Activated B cell treated with CpG ODN at 0.5 μM for 24 hours (primary cell): ENCODE measurements around the gene CFAP210. TPM values are rescaled to one million over a fixed set of nuclear protein-coding genes. Genes with fewer than 3 reads are reported as not detected.

Source experiments
- ATAC-seq: fragments of 200-7000 bp; cut with Tn5 transposase; one replicate; pipeline ENCODE4 v1.10.0; 2021; ENCODE audit warnings: low read depth, mild to moderate bottlenecking, moderate library complexity
- CTCF ChIA-PET: fragments of 350-600 bp; sonication (Branson Sonifier 250); formaldehyde crosslinking; loops from one replicate; lab custom pipeline; 2021; ENCODE audit warnings: antibody characterized with exemption; lab: Charles Lee
- POLR2A ChIA-PET: fragments of 350-600 bp; sonication (Branson Sonifier 250); formaldehyde crosslinking; loops from one replicate; lab custom pipeline; 2021; ENCODE audit warnings: antibody characterized with exemption; lab: Charles Lee
- DNase-seq: peaks from one replicate; pipeline ENCODE4 v3.0.0; 2022
- H3K27ac Mint-ChIP-seq: one replicate; pipeline ENCODE4 v1.8.0; 2020; ENCODE audit warnings: mixed read lengths
- H3K27me3 Mint-ChIP-seq: one replicate; pipeline ENCODE4 v1.8.0; 2021; ENCODE audit warnings: mixed read lengths
- H3K36me3 Mint-ChIP-seq: one replicate; pipeline ENCODE4 v1.8.0; 2021; ENCODE audit warnings: low read depth, mixed read lengths
- H3K4me1 Mint-ChIP-seq: one replicate; pipeline ENCODE4 v1.8.0; 2021; ENCODE audit warnings: mixed read lengths
- H3K4me3 Mint-ChIP-seq: one replicate; pipeline ENCODE4 v1.8.0; 2020; ENCODE audit warnings: mild to moderate bottlenecking, mixed read lengths
- H3K9me3 Mint-ChIP-seq: one replicate; pipeline ENCODE4 v1.8.0; 2020; ENCODE audit warnings: mixed read lengths
- intact Hi-C: fragments of 100-400 bp; cut with micrococcal nuclease; formaldehyde crosslinking; loops from one replicate; pipeline ENCODE4 v1.15.1; 2024
- total RNA-seq: library from RNA; stranded (reverse); gene quantifications from 2 replicates; pipeline ENCODE4 v1.2.3, GENCODE V29; 2022
- TF ChIP-seq, protein P1 (sequence below): fragments of 200-600 bp; IDR thresholded peaks from one replicate; pipeline ENCODE4 v1.8.0; 2022; ENCODE audit warnings: antibody characterized with exemption, mild to moderate bottlenecking

Gene CFAP210
- total RNA-seq, 1 donor from 2014 or later, result not detected

DNA sequence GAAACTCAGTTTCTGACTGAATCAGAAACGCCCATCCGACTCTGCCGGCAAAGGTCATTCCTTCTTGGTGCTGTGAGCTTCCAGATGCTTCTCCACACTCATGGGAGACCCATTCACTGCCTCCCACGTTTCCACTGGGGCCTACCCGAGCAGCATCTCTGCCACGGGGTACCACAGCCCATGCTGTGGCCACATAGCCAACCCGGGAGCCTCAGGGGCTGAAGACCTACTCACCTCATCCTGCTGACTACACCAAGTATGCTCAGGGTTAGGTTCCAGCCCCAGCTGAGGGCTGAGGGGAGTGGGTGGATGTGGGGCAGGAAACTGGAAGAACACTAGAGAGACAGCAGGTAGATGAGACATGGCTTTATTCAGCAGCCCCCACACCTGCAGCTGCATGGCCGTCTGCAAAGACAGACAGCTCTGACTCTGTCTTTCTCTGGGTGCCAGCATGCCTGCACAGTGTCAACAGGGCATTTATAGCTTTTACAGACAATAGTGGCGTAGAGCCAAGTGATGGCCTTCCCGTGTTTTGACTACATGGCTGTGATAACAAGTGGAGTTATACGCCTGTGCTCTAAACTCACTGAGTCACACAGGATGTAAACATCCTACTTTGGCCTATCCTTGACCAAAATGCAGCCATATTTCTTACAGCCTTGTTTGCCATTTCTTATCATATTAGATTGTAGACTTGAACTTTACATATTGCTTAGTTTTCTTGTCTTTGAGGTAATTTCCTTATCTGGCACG is 22.9 kb upstream of the CFAP210 start:
- DNase-seq (no peak), ATAC-seq (no peak)
- Mint-ChIP-seq H3K27ac (no peak overlapping the region), H3K4me3 (no peak overlapping the region), H3K9me3 (no peaks in the 10 kb centered on the region), H3K27me3 (no peaks in the 10 kb centered on the region), H3K36me3 (no peaks in the 10 kb centered on the region), H3K4me1 (no peaks in the 10 kb centered on the region)
- CTCF ChIA-PET, result no interaction called here
- intact Hi-C loops, result no loop called here
- TF ChIP-seq, protein P1, sequence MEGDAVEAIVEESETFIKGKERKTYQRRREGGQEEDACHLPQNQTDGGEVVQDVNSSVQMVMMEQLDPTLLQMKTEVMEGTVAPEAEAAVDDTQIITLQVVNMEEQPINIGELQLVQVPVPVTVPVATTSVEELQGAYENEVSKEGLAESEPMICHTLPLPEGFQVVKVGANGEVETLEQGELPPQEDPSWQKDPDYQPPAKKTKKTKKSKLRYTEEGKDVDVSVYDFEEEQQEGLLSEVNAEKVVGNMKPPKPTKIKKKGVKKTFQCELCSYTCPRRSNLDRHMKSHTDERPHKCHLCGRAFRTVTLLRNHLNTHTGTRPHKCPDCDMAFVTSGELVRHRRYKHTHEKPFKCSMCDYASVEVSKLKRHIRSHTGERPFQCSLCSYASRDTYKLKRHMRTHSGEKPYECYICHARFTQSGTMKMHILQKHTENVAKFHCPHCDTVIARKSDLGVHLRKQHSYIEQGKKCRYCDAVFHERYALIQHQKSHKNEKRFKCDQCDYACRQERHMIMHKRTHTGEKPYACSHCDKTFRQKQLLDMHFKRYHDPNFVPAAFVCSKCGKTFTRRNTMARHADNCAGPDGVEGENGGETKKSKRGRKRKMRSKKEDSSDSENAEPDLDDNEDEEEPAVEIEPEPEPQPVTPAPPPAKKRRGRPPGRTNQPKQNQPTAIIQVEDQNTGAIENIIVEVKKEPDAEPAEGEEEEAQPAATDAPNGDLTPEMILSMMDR, result no peak
- POLR2A ChIA-PET, result no interaction called here

DNA sequence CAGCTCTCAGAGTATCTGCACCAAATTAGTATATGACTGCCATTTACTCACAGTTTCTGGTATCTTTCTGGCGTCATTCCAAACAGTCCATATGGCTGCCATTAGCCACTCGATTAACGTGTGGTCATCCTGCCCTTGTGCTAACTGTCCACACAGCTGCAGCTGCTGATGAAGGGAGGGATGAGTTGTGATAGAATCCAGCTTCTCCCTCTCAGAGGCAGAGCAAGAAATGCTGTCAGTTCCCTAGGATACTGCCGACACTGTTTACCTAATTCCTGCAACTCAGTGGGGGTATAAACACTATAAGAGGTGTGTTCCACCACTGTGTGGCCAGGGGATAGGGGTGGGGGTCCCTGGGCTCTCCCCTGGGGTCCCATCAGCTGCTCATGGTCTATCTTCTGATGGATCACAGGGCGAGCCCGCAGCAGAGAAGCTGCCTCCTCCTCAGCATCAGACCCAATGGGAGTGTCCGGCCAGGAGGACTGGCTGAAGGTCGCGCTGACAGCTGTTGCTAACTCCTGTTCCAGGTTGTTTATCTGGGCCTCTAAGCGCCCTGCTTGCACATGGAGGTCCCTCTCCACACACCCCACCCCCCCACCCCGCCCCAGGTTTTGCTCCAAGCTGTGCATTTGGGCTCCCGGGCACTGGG is 22.2 kb upstream of the CFAP210 start:
- POLR2A ChIA-PET, result no interaction called here

DNA sequence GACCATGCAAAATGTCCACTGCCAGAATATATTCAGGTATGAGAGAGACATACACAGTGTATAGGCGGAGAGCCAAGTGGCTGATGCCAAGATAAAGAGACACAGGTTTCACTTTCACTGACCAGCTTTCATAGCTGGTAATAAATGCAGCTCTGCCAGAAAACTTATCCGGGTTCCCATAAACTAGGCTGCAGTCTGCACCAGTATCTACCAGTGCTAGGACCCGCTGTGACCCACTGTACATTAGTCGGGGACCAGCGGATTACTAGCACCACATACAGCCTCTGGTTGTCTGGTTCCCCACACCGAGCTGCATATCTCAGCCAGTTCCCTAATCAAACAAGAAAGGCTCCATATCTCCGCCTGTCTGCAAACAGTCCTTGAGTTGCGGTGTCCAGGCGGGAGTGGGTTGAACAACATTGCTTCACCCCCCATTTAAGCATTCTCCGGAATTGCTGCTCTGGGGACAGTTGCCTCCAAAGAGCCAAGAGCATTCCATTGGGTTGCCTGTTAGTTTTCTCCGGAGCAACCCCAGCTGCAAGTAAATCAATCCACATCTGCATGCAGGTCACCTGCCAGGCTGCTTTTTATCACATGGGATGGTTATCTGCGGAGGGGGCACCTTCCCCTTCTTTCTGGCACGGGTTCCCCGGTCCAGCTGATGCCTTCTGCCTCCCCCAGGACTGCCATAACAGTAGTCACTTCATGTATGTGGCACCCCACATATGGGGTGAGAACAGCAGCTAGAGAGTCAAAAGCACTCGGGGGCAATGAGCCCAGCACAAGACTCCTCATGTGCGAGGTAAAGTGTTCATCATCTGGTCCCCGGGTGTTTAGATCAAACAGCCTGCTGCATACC is 21.4 kb upstream of the CFAP210 start:
- TF ChIP-seq, protein P1, result no peak
- Mint-ChIP-seq H3K9me3 (peaks cover 6% of the 10 kb centered on the region), H3K27ac (no peak overlapping the region), H3K27me3 (no peaks in the 10 kb centered on the region), H3K4me3 (no peak overlapping the region), H3K36me3 (peaks cover 6% of the 10 kb centered on the region), H3K4me1 (no peaks in the 10 kb centered on the region)
- intact Hi-C loops, result no loop called here
- ChIA-PET POLR2A (no interaction called here), CTCF (no interaction called here)
- DNase-seq, result no peak
- no peak for ATAC-seq

More for the DNA sequence above, 22.2 kb upstream of the CFAP210 start:
- Mint-ChIP-seq H3K27ac (no peak overlapping the region), H3K36me3 (peaks cover 5% of the 10 kb centered on the region), H3K4me3 (no peak overlapping the region), H3K4me1 (no peaks in the 10 kb centered on the region), H3K27me3 (no peaks in the 10 kb centered on the region), H3K9me3 (peaks cover 6% of the 10 kb centered on the region)
- TF ChIP-seq, protein P1, result no peak
- ATAC-seq (no peak), DNase-seq (no peak)
- intact Hi-C loops, result no loop called here
- CTCF ChIA-PET, result no interaction called here

DNA sequence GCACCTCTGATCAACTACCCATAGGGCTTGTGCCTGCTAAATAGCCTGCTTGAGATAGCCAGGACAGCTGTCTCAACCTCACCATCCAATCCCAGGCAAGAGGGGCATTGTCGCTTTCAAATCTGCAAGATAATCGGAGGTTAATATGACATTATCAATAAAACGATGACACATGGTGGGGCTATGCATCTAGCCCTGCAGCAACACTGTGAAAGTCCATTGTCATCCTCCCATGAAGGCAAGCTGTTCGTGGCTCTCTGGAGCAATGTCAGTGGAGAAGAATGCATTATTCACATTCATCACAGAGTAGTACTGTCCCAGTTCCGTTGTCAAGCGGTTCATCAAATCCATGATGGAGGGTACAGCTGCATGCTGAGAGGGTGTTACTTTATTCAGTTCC is 20.5 kb upstream of the CFAP210 start:
- DNase-seq, result no peak
- intact Hi-C loops, result no loop called here
- ATAC-seq, result no peak
- ChIA-PET POLR2A (no interaction called here), CTCF (no interaction called here)
- Mint-ChIP-seq H3K27ac (no peak overlapping the region), H3K9me3 (peaks cover 6% of the 10 kb centered on the region), H3K4me1 (no peaks in the 10 kb centered on the region), H3K4me3 (no peak overlapping the region), H3K36me3 (peaks cover 10% of the 10 kb centered on the region), H3K27me3 (no peaks in the 10 kb centered on the region)
- TF ChIP-seq, protein P1, result no peak

DNA sequence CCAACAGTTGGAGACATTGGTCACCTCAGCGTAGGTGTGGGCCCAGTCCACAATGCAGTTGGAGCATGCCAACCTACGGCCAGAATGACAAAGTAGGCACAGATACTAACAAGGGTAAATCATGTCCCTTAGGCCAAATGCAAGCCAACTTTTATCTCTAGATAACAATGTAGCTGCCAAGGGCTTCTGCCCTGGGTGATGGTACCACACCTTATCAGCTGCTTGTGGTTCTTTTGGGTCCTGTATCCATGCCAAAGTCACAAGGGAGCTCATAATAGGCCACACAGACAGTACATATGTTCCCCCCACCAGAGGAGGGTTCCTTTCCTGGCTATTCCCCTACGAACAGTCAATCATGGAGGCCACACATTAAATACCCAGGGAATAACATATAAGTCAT is 19.1 kb upstream of the CFAP210 start:
- Mint-ChIP-seq H3K36me3 (peaks cover 10% of the 10 kb centered on the region), H3K27ac (no peak overlapping the region), H3K27me3 (no peaks in the 10 kb centered on the region), H3K9me3 (peaks cover 6% of the 10 kb centered on the region), H3K4me1 (no peaks in the 10 kb centered on the region), H3K4me3 (no peak overlapping the region)
- DNase-seq (no peak), ATAC-seq (no peak)
- intact Hi-C loops, result no loop called here
- POLR2A ChIA-PET, result no interaction called here
- CTCF ChIA-PET, result no interaction called here
- TF ChIP-seq, protein P1, result no peak
